Measurements from ENCODE around the gene SRSF8. TPM values are rescaled to one million over a fixed set of nuclear protein-coding genes. Genes with fewer than 3 reads are reported as not detected.

SRSF8 gene
- total RNA-seq, 1 donor from 2014 or later, result 40.4 TPM

DNA sequence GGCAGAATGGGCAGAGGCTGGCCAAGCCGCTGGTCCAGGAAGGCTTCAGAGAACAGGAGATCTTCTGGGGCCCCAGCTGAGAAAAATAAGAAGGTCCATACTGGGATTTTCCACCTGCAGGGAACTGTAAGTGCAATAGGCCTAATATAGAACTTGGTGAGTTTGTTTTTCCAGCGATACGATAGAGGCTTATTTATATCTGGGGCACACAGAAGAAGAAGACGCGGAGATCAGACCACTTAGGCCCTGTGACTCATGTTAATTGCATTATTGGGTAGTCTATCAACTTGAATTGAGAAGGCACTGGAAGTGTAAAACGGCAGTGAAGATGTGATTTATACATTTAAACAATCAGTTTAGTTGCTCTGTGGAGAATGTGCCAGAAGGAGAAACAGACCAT lies 7.7 kb upstream of the SRSF8 start:
- TF ChIP-seq, protein P1, sequence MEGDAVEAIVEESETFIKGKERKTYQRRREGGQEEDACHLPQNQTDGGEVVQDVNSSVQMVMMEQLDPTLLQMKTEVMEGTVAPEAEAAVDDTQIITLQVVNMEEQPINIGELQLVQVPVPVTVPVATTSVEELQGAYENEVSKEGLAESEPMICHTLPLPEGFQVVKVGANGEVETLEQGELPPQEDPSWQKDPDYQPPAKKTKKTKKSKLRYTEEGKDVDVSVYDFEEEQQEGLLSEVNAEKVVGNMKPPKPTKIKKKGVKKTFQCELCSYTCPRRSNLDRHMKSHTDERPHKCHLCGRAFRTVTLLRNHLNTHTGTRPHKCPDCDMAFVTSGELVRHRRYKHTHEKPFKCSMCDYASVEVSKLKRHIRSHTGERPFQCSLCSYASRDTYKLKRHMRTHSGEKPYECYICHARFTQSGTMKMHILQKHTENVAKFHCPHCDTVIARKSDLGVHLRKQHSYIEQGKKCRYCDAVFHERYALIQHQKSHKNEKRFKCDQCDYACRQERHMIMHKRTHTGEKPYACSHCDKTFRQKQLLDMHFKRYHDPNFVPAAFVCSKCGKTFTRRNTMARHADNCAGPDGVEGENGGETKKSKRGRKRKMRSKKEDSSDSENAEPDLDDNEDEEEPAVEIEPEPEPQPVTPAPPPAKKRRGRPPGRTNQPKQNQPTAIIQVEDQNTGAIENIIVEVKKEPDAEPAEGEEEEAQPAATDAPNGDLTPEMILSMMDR (conservative IDR thresholded peaks at IDR 0.05), result no peak
- H3K9me3 Mint-ChIP-seq, result no peaks in the 10 kb centered on the region
- H3K36me3 Mint-ChIP-seq (ENCODE audit: low read depth), result no peaks in the 10 kb centered on the region
- H3K4me1 Mint-ChIP-seq, result peaks cover 1% of the 10 kb centered on the region
- no peak overlapping the region for H3K4me3 Mint-ChIP-seq
- H3K27me3 Mint-ChIP-seq (ENCODE audit: low read depth), result no peaks in the 10 kb centered on the region
- no peak overlapping the region for H3K27ac Mint-ChIP-seq (ENCODE audit: unreplicated experiment)
- no peak for DNase-seq (ENCODE audit: low read depth, low spot score)

DNA sequence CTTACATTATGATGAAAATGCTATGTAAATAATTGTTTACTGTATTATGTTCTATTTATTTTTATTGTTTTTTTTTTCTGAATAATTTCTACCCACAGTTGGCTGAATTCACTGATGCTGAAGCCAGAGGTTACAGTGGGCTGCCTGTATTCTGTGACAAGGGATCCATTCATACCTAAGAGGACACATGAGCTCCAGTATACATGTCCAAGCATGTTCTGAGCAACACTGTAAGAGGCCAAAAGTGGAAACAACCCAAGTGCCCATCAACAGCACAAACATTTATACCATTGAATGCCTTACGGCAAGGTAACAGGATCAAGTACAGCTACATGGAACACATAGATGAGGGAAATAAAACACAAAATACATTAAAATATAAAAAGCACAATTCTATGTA lies 1.4 kb upstream of the SRSF8 start:
- H3K9me3 Mint-ChIP-seq, result no peaks in the 10 kb centered on the region
- TF ChIP-seq, protein P1 (conservative IDR thresholded peaks at IDR 0.05), result no peak
- H3K27ac Mint-ChIP-seq (ENCODE audit: unreplicated experiment), result no peak overlapping the region
- H3K36me3 Mint-ChIP-seq (ENCODE audit: low read depth), result peaks cover 3% of the 10 kb centered on the region
- H3K4me1 Mint-ChIP-seq, result peaks cover 31% of the 10 kb centered on the region
- no peaks in the 10 kb centered on the region for H3K27me3 Mint-ChIP-seq (ENCODE audit: low read depth)
- H3K4me3 Mint-ChIP-seq, result peak overlapping the region; percentile 75
- DNase-seq (ENCODE audit: low read depth, low spot score), result no peak

DNA sequence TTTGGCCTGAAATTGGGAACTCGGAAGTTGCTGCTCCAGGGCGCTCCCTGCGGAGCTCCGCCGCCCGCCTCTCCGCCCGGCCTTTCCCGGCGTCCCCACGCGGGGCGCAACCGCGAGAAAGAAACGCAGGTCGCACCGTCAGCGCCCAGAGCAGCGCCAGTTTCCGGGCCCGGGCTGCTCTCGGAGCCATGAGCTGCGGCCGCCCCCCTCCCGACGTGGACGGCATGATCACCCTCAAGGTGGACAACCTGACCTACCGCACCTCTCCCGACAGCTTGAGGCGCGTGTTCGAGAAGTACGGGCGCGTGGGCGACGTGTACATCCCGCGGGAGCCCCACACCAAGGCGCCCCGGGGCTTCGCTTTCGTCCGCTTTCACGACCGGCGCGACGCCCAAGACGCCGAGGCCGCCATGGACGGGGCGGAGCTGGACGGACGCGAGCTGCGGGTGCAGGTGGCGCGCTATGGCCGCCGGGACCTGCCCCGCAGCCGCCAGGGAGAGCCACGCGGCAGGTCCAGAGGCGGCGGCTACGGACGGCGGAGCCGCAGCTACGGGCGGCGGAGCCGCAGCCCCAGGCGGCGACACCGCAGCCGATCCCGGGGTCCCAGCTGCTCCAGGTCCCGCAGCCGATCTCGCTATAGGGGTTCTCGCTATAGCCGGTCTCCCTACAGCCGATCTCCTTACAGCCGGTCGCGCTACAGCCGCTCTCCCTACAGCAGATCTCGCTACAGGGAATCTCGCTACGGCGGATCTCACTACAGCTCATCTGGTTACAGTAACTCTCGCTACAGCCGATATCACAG lies 521 bp downstream of the SRSF8 start:
- Mint-ChIP-seq H3K27me3 (ENCODE audit: low read depth) (no peaks in the 10 kb centered on the region), H3K9me3 (no peaks in the 10 kb centered on the region), H3K27ac (ENCODE audit: unreplicated experiment) (peak overlapping the region; percentile 98), H3K36me3 (ENCODE audit: low read depth) (peaks cover 8% of the 10 kb centered on the region), H3K4me3 (peak overlapping the region; percentile 98), H3K4me1 (peaks cover 37% of the 10 kb centered on the region)
- peak; percentile 73 for DNase-seq (ENCODE audit: low read depth, low spot score)
- TF ChIP-seq, protein P1 (conservative IDR thresholded peaks at IDR 0.05), result peak; percentile 67

DNA sequence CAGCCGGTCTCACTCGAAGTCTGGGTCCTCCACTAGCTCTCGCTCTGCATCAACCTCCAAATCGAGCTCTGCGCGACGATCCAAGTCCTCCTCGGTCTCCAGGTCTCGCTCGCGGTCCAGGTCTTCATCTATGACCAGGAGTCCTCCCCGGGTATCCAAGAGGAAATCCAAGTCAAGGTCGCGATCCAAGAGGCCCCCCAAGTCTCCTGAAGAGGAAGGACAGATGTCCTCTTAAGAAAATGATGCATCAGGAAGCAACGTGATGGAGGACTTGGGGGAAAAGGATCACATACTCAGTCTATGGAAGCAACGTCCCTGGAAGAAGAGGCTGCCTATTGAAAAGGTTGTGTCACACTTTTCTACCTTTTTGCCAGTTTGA lies 1.1 kb downstream of the SRSF8 start:
- TF ChIP-seq, protein P1 (conservative IDR thresholded peaks at IDR 0.05), result no peak
- Mint-ChIP-seq H3K4me1 (peaks cover 37% of the 10 kb centered on the region), H3K36me3 (ENCODE audit: low read depth) (peaks cover 8% of the 10 kb centered on the region), H3K27me3 (ENCODE audit: low read depth) (no peaks in the 10 kb centered on the region), H3K9me3 (no peaks in the 10 kb centered on the region), H3K27ac (ENCODE audit: unreplicated experiment) (peak overlapping the region; percentile 98), H3K4me3 (peak overlapping the region; percentile 98)
- DNase-seq (ENCODE audit: low read depth, low spot score), result no peak

DNA sequence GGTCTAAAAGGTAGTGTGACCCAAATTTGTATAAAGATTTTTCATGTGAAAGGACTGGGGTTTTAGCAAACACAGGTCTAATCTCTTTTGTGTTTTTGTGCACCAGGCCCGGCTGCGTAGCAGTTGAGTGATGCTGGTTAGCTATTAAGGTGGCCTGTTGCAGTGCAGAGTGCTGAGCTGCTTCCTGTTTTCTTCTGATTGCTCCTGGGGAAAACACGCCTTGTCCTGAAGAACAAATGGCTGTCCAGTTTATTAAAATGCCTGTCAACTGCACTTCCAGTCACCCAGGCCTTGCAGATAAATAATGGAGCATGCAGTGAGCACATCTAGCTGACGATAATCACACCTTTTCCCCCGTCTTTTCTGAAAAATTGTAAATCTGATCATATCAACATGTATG lies 1.8 kb downstream of the SRSF8 start:
- DNase-seq (ENCODE audit: low read depth, low spot score), result peak; percentile 45
- H3K9me3 Mint-ChIP-seq, result no peaks in the 10 kb centered on the region
- H3K36me3 Mint-ChIP-seq (ENCODE audit: low read depth), result peaks cover 8% of the 10 kb centered on the region
- H3K4me3 Mint-ChIP-seq, result peak overlapping the region; percentile 98
- TF ChIP-seq, protein P1 (conservative IDR thresholded peaks at IDR 0.05), result no peak
- peak overlapping the region; percentile 98 for H3K27ac Mint-ChIP-seq (ENCODE audit: unreplicated experiment)
- H3K27me3 Mint-ChIP-seq (ENCODE audit: low read depth), result no peaks in the 10 kb centered on the region
- H3K4me1 Mint-ChIP-seq, result peaks cover 37% of the 10 kb centered on the region

All from neural crest cell (in vitro differentiated cells).